GM19328 (cell line): Measurements from ENCODE around the gene COX7A2L.
"Not testable (repeated sequence)": the region's sequence is repeated elsewhere in the genome, so short reads cannot be mapped to it uniquely, and the experiment has no call there.

Experiments used
- ATAC-seq: cut with Tn5 transposase; IDR thresholded peaks from one replicate; pipeline ENCODE4 v1.9.1; 2021; ENCODE audit warnings: mild to moderate bottlenecking, moderate library complexity; ENCODE audit not compliant: unreplicated experiment

COX7A2L gene

DNA sequence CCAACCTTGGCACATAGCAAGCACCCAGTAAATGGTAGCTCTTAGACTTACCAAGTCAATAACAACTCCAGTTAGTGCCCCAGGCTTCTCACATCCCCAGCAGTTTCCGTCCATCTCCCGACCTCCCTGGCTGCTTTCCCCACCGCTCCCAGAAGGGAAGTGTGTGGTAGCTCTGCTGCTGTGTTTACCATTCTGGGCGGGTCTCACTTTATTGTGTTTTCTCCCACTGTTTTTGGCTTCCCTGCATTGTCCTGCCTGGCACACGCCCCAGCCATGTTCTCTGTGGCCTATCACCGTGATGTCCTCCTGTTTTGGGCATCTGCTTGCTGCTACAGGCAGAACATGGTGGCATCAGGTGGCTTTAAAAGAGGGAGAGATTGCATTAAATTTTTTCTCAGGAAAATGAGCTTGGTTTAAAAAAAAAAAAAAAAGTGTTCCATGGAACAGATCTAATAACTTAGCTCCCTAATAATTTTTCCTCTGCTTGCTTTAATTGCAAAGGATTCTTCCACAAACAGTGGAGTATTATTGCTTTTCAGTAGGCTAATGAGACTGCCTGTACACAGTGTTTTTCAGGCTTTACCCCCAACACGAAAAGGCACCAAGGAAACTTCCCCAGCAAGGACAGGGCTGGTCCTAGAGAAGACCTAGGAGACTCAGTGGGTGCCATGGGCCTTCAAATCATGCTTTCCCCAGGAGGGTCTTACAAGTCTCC, 8.0 kb upstream of the COX7A2L start:
- no peak for ATAC-seq

DNA sequence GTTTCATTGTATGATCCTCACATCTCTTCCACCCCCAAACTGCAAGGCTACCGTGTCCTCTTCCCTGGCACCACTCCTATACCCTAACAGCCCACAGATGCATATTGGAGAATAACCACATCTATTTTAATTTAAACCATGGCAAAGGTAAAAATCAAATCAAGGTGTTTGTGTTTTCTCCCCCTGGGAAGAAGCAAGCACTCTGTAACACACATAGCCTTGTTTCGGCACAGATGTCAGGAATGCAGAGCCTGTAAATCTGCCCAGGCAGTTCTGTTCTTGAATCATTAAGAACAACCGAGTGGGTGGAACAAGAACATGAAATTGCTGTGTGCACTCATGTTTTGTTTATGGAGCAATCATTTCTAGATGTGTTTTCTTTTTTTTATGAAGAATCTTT, 6.8 kb upstream of the COX7A2L start:
- ATAC-seq: no peak

DNA sequence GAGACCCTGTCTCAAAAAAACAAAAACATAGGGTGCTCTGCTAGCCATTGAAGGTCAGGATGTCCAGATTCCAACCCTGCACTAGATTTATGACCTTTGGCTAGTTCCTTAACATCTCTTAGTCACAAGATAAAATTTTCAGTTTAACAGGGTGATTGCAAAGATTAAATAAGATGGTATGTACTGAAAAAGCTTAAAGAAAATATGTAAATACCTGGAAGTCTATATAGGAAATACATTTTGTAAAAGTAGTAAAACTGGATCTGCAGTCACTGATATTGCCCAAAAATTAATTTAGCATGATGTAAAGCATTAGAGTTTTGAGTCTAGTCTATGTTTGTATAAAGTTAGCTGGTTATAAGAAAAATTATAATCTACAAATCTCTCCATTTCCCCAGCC, 5.4 kb upstream of the COX7A2L start:
- no peak for ATAC-seq

DNA sequence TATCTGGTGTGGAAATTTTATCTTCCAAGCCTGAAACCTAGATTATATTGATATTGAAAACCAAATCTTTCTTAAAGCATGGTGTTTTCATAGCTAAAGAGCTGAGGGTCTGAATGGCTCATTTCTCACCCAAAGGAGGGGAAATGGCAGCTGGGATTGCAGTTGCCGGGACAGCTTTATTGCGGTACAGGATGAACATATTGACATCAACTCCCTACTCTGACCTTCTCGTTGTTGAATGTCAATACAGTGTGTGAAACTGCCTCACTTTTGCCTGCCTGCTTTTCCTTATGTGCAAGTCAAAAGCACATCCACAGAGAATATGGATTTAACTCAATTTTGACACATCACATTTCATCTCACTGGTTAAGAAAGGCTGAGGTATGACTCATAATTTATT, 3.6 kb upstream of the COX7A2L start:
- ATAC-seq: no peak

DNA sequence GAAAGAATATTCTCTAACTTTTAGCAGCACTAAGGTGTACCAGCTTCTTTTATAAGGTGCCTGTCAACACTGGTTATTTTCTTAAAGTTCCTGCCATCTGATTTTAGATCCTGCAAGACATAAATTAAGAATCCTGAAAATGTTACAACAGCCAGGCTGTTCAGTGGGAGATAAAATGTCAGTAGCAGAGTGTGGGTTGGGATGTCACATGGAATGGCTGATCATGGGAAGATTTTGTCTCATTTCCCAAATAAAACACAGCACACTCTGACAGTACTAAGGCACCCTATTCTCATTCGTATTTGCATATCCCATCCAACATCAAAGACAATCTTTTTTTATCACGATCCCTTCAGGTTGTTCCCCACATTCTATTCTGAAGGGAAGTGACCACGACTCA, 2.4 kb upstream of the COX7A2L start:
- ATAC-seq: no peak

DNA sequence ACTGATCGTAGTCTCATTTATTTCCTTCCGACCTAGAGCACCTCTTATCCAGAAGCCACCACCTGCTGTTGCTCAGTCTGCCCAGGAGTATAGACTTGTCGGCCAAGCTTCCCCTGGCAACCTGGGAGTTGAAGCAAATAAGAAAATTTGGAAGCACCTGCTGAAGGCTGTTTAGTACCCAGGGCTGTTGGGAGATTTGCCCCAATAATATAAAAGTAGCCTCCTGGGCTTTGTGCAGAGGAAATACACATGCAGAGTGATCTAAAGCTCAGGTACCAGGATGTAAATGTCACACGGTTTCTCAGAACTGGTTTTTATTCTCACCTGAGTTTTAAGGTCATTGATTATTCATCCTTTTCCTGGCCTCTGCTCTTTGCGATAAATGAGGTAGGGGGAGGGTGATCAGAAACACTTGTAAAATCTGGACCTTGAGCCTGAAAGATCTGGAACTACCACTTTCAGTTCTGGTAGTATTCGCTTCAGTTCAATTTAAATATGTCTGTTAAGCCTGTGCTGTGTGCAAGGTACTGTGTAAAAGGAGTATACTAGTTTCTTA, 789 bp upstream of the COX7A2L start:
- no peak for ATAC-seq

DNA sequence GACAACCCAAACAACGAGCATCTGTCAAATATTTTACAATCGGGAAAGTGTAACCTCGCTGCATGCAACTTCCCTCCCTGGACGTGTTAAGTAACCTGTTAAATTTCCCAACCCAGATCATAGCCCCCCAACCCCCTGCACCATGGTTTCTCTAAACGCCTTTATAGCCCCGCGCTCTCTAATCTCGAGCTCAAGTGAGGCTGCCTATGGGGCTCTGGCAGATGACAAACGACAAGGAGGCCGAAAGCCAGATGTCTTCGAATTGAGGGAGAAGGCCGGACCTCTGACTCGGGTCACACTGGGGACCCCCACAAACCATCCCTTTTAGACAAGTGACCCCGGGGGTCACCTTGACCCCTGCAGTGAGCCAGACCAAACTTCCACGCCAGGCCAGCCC, 526 bp downstream of the COX7A2L start:
- ATAC-seq: no peak

DNA sequence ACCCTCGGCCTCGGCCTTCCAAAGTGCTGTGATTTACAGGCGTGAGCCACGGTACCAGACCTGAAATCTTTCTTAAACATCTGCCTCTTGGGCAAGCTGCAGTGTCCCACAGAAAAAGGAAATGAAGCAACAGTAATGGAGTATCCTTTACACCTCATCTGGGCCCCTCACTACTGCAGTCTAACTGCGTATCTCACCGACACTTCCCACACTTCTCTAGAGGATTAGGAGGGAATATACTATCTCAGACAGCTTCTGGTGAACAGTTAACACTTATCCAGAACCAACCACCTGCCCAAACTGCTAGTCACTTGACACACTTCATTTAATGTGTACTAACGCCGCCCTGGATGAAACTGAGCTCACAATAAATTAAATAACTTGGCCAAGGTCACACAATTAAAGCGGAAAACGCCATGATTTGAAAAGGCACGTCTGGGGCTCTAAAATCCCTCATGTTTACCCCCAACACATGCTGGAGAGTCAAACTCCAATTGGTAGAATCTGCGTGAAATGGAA, 993 bp downstream of the COX7A2L start:
- ATAC-seq: no peak

DNA sequence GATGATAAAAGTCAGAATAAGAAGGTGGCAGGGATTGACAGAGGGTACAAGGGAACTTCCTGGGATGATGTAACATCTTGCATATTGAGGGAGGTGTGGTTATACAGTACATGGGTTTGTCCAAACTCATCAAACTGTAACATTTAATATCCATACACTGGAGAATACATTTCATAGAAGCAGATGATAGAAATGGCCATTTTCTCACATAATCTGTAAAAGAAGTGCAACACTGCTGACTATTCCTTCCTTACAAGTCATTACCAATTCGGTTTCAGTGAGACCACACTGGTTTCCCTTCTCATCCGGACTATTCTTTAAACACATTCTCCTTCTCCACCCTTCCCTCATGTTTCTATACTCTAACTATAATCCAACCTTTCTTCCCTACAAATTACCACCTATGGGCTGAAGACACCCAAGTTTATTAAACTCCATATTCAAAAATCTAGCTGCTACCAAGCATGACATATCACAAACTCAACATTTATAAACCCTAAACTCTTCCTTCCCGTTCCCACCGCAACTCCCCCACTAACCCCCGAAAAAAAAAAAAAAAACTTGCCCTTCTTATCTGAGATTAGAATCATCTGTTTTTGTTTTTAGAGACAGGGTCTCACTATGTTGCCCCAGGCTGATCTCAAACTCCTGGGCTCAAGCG, 1.6 kb downstream of the COX7A2L start:
- ATAC-seq: no peak

DNA sequence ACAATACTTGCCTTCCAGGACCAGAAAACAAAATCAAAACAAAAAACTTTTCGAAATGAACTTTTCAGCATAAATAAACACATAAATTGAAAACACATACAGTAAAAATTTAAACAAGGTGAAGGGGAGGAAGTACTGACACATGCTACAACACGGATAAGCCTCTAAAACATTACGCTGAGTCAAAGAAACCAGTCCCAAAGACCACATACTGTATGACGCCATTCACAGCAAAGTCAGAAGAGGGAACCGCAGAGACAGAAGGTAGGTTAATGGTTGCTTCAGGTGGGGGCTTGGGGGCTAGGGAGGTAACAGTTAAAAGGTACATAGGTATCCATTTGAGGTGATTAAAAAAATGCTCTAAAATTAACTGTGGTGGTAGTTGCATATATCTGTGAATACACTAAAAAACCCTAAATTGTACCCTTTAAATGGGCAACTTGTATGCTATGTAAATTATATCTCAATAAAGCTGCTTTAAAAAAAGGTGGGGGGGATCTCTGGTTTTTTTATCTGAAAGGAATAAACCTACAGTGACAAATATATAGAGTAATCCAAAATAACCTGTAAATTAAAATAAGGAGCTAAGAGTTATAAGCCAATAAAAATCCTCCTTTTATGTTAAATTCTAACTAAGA, 7.1 kb downstream of the COX7A2L start:
- no peak for ATAC-seq

DNA sequence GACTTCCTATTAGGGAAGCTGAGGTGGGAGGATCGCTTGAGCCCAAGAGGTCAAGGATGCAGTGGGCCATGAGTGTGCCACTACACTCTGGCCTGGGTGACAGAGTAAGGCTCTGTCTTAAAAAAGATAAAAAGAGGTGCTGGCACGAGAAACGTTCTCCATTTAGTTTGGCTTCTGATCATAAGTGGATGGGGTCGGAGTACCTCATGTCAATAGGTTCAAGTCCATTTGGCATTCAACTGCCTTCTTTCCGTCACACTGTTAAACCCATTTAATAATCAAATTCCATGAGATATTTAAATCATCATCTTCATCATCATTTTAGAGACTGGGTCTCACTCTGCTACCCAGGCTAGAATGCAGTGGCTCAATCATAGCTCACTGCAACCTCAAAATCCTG, 9.2 kb downstream of the COX7A2L start:
- no peak for ATAC-seq

DNA sequence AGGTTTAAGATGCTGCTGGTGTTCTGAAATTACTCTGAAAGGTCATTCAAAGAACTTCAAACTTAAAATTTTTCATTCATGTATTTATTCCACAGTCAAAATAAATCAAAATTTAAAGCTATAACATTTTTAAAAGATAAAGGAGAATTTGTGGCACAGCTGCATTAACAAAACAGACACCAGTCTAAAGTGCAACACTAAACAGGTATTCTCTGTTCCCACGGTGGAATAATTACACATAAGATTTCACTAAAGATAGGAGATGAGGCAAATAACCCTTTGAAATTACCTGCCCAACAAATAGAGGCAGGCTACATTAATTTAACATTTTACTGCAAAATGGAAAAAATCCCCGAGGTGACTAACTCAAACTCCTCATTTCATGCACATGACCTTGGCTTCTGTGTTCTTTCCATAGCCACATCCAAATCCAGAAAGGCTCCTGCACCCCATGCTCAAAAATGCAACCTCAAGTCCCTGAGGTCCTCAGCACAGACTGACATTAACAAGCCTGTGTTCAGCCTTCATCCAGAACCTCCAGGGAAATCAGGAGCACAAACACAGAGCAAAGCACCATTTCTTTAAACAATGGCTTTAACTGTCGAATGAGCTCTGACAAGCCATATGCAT, 10.5 kb downstream of the COX7A2L start:
- ATAC-seq: no peak

DNA sequence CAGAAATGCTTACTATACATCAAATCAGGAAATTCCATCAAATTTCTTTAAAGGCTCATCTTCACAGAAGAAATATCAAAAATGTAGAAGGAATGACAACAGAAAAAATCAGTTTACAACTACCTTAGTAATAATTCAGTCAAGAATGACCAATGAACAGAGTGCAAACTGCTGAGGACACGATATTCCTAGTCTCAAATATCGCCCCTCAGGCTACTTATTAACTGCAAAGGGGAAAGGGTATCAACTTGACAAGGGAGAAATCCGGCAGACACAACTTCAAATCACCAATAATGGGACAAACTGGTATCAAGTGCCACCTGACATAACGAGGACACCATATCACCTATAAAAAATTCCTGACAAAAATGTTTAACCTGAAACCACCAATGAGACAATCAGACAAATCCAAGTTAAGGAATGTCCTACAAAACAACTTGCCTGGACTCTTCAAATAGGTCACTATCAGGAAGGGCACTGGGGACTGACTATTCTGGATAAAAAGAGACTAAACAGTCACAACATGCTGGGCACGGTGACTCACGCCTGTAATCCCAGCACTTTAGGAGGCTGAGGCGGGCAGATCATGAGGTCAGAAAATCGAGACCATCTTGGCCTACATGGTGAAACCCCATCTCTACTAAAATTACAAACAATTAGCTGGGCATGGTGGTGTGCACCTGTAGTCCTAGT, 12.8 kb downstream of the COX7A2L start:
- no peak for ATAC-seq

DNA sequence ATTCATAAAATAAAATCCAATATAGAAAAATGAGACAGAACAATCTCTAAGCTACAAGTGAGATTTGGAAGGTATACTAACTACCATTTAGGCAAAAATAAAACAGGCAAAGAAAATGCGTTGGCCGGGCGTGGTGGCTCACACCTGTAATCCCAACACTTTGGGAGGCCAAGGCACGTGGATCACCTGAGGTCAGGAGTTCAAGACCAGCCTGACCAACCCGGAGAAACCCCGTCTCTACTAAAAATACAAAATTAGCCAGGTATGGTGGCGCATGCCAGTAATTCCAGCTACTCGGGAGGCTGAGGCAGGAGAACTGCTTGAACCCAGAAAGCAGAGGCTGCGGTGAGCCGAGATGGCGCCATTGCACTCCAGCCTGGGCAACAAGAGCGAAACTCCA, 13.5 kb downstream of the COX7A2L start:
- ATAC-seq: not testable (repeated sequence)

DNA sequence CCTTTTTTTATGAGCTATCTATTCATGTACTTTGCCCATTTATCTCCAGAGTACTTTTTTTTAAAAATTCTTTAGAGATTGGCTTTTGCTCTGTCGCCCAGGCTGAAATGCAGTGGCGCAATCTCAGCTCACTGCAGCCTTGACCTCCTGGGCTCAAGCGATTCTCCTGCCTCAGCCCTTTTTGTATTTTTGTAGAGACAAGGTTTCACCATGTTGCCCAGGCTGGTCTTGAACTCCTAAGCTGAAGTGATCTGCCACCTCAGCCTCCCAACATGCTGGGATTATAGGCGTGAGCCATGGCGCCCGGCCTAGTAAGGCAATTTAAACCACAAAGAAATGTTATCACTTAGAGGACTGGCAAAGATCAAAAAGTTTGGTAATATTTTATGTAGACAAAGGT, 14.2 kb downstream of the COX7A2L start:
- not testable (repeated sequence) for ATAC-seq

DNA sequence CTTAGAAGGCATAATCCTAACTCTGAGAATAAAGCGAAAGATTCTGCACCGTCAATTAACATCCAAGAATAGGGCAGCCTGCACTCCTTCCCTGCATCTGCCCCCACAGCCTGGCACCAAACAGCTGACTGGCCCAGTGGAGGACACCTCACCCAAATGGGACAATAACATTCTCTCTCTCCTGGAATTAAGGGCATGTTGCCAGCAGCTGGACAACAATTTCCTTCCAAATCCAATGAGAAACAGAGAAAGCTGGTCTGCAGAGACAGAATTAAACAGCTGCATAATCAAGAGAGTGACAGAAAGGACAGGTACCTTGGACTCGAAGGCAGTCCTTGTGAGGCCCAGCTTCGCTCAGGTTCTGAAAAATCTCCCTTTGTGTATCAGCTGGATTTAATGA, 15.0 kb downstream of the COX7A2L start:
- ATAC-seq: no peak

DNA sequence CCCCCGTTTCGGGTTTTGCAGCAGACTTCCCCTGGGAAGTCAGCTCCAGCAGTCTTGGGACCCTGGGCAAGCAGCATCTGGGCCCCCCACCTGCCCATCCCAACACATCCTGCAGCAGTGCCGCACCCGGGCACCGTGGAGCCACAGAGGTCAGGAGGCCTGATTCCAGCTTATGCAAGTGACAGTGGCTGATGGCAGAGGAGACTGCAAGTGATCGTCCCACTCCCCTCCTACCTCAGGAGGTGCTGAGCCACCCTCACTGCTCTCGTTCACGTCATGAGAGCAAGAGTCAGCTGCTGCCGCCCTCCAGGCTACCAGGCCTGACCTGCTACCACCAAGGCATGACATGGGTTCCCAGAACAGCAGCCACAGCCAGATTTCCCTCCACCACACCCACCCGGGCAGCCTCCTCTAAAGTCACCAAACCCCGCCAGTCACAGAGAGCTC, 18.2 kb downstream of the COX7A2L start:
- ATAC-seq: no peak

DNA sequence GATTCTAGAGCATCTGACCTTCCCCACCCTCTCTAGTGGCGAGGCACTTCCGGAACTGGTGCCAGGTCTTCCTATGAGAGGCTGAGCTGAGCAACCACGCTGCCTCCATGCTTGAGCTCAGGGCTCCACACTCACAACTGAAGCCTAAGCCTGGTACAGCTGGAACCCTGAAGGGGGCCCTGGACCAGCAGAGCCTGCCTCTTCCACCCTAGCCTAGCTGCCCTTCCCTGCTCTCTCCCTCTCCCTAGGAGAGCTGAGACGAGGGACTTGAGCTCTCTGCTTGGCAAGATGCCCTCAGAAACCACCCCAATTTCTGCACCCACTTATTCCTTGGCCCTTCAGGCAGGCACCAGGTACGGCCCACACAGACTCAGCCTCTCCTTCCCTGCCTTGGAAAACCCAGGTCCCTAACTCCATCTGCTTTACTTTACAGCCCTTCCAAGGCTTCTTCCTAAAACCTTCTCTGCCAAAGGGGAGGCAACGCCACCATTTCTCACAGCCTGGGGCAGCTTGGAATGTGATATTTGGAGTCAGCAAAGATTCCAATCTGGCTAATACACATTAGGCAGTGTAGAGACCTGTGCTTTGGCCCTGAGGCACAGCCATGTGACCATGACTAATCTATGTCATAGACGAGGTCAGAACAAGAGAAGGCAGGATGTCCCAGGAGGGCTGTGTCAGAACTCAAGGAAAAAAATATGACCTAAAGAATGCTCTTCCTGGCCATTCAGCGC, 18.8 kb downstream of the COX7A2L start:
- no peak for ATAC-seq

DNA sequence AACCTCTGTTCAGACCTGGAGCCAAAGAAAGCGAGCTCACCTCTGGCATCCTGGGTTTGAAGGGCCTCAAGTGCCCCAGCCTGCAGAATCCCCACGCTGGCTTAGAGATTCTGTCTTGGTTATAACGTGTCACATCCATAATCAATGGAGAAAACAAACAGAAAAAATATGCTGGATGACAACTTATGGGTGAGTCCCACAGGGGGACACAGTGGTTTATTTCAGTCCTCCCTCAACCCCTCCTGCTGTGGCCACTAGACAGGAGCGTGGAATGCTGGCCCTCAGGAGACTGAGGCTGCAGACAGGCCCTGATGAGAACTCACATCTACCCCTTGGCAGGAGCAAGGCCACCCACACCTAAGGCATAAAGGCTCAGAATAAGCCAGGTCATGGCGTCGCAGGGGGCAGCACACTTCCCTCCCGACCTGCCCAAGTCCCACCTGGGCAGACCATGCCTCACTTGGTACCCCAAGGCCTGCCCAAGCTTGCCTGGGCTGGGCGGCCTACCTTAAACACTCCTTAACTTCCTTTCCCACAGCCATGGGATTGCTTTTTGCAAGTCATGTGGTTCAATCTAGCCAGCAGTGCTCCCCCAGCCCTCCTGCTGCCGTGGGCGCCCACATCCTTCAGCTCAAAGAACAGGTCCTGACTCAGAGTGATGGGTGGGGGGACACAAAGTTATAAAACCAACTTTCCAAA, 19.9 kb downstream of the COX7A2L start:
- no peak for ATAC-seq
